MM.1S (cell line): ENCODE measurements around the gene CDH4.

Experiments
- EZH2 ChIP-seq: fragments of 300-600 bp; sonication (generic); optimal IDR thresholded peaks from 2 replicates; pipeline ENCODE3; 2017; ENCODE audit warnings: low read depth, mild to moderate bottlenecking, antibody characterized with exemption, low read length, mixed read lengths
- EZH2phosphoT487 ChIP-seq: fragments of 300-600 bp; sonication (generic); IDR thresholded peaks from 2 replicates; pipeline ENCODE4 v1.6.1; 2018; ENCODE audit warnings: antibody characterized with exemption, low read length
- TF ChIP-seq, protein P1 (sequence below): fragments of 300-600 bp; sonication (generic); IDR thresholded peaks from 2 replicates; pipeline ENCODE4 v1.5.1; 2016; ENCODE audit warnings: antibody characterized with exemption, low read length, mixed read lengths

DNA sequence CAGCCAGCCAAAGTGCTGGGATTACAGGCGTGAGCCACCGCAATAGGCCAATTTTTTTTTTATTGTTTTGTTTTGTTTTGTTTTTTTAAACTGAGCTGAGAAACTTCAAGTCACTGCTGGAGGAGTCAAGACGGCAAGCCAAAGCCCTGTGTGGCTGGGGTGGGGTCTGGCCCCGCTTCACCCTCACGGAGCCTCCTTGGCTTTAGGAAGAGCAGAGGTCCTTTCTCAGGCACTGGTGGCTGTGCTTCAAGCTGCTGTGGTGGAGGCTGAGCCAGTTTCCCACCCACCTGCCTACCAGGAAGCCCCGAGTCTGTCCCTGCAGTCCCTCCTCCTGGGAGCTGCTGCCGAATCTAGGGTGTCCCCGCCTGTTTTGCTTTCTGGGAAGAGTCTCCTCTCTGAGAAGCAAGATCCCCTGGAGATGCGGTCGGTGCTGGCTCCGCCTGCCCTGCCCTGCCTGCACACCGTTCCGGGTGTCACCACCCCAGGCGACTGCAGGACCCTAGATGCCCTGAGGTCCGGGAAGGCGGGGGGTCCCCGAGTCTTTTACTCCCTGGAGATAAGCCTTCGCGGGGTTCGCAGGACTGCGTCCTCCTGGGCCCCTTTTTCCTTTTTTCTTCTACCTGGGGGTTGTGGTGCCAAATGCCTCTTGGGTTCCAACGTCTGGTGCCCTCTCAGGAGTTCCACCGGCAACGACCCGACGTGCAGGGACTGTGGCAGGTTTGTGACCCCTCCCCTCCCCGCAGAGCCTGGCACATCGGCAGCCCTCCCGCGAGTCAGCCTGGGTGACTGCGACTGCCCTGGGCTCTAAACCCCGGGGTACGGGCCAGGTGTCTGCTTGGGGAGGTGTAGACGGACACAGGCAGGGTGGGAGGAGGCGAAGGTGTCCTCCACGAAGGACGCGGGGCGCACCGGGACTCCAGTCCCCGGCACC lies 712.9 kb downstream of the CDH4 start:
- TF ChIP-seq, protein P1, sequence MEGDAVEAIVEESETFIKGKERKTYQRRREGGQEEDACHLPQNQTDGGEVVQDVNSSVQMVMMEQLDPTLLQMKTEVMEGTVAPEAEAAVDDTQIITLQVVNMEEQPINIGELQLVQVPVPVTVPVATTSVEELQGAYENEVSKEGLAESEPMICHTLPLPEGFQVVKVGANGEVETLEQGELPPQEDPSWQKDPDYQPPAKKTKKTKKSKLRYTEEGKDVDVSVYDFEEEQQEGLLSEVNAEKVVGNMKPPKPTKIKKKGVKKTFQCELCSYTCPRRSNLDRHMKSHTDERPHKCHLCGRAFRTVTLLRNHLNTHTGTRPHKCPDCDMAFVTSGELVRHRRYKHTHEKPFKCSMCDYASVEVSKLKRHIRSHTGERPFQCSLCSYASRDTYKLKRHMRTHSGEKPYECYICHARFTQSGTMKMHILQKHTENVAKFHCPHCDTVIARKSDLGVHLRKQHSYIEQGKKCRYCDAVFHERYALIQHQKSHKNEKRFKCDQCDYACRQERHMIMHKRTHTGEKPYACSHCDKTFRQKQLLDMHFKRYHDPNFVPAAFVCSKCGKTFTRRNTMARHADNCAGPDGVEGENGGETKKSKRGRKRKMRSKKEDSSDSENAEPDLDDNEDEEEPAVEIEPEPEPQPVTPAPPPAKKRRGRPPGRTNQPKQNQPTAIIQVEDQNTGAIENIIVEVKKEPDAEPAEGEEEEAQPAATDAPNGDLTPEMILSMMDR = no peak
- no peak for TF ChIP-seq EZH2
- no peak for TF ChIP-seq EZH2phosphoT487
